Epithelial cell of prostate (primary cell): Measurements from ENCODE around the gene KBTBD12.
A peak's percentile ranks its signal among the peaks of the same experiment; 100 is the strongest.

Source experiments
- DNase-seq: peaks from one replicate; pipeline ENCODE4 v3.0.0-alpha.2; 2011; ENCODE audit warnings: low read depth, low spot score
- H3K27ac ChIP-seq: fragments of 450-650 bp; 2 replicates; pipeline ENCODE4 v1.5.1; 2017; ENCODE audit warnings: mild to moderate bottlenecking

The KBTBD12 gene, protein sequence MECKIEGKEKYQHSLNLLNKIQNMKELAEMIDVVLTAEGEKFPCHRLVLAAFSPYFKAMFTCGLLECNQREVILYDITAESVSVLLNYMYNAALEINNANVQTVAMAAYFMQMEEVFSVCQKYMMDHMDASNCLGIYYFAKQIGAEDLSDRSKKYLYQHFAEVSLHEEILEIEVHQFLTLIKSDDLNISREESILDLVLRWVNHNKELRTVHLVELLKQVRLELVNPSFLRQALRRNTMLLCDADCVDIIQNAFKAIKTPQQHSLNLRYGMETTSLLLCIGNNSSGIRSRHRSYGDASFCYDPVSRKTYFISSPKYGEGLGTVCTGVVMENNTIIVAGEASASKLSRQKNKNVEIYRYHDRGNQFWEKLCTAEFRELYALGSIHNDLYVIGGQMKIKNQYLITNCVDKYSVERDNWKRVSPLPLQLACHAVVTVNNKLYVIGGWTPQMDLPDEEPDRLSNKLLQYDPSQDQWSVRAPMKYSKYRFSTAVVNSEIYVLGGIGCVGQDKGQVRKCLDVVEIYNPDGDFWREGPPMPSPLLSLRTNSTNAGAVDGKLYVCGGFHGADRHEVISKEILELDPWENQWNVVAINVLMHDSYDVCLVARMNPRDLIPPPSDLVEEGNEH

DNA sequence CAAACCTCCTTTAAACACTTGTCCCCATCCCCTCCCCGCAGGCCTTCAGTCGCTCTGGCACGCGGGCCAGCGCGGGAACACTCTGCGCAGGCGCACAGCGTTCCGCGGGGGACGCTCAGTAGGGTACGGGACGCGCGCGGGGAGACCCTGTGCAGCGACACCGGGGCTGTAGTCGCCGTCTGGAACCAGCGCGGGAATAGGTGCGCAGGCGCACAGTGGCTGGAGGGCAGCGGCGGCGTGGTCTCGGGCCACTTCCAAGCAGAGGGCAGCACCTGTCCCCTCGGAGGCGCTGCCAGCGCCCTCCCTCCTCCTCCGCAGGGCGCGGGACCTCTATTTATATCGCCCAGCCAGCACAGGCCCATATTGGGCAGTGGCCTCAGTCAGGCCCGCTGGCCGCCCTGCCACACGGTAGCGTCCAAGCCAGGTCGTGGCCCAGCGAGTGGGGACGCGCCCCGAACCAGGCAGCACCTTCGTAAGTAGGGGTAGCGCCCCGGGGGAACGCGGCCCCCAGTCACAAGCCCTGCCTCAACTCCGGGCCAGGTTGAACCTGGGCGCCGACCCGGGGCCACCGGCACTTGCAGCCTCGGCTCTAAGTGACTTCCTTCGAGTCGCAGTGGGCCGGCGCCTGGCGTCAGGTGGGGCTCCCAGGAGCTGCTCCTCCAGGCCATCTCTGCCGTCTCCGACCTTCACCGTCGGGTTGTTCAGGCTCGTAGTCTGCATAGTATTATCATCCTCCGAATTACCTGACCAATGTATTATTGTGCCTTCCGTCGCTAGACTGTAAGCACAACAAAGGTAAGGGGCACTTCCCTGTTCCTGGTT, at the start of gene KBTBD12:
KBTBD12 (plus strand) TSS at position 118 of the 822 bp plus-strand sequence. CDS start 7,830 bp downstream, outside the sequence.
- DNase-seq = no peak
- no peak within 1 kb of the TSS for H3K27ac ChIP-seq

- no peak overlapping the region for H3K27ac ChIP-seq
- DNase-seq = no peak
These were observed 49.1 kb upstream of the KBTBD12 start for GRCh38 chr3:127865941-127866340.

- DNase-seq = no peak
- no peak overlapping the region for H3K27ac ChIP-seq
These were observed 47.6 kb upstream of the KBTBD12 start for GRCh38 chr3:127867412-127867811.

DNA sequence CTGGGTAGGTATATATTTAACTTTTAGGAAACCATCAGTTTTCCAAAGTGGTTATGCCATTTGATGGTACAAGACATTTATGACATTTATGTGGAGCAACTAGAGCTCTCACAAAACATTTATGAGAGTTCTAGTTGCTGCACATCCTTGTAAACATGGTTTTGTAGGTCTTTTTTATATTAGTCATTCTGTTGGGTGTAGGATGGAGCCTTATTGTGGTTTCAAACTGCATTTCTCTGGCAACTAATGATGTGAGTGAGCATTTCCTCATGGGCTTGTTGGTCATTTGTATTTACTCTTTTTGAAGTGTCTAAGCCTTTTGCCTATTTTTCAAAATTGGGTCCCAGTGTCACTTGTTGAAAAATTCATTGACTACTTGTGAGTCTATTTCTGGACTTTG, 47.0 kb upstream of the KBTBD12 start:
- no peak overlapping the region for H3K27ac ChIP-seq

GRCh38 chr3:127870156-127870555, 44.9 kb upstream of the KBTBD12 start:
- no peak overlapping the region for H3K27ac ChIP-seq
- DNase-seq = no peak

More for the DNA sequence above, 47.0 kb upstream of the KBTBD12 start:
- DNase-seq = peak; percentile 43

GRCh38 chr3:127874097-127874496, 40.9 kb upstream of the KBTBD12 start:
- DNase-seq = peak; percentile 6
- peak overlapping the region; percentile 12 for H3K27ac ChIP-seq

GRCh38 chr3:127881586-127881985, 33.4 kb upstream of the KBTBD12 start:
- no peak overlapping the region for H3K27ac ChIP-seq
- DNase-seq = no peak

DNA sequence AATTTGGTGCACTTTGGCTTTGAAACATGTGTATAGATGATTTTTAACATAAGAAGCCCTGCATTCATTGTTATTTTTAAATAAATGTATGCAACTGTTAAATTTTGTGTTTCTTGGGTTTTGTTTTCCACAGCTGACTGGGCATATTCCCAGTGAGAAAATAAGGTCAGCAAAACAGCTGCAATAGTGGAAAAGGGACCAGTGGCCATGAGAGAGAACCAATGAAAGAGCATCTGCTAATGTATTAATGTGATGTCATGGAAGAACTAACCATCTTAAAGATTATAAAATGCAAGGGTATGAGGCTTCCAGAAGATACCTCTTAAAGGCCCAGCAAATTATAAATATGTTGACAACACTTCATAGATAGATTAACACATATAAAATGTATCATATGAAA, 31.0 kb upstream of the KBTBD12 start:
- no peak overlapping the region for H3K27ac ChIP-seq
- DNase-seq = no peak

- no peak for DNase-seq
- H3K27ac ChIP-seq = peak overlapping the region; percentile 95
These were observed 28.6 kb upstream of the KBTBD12 start for GRCh38 chr3:127886231-127886955.

DNA sequence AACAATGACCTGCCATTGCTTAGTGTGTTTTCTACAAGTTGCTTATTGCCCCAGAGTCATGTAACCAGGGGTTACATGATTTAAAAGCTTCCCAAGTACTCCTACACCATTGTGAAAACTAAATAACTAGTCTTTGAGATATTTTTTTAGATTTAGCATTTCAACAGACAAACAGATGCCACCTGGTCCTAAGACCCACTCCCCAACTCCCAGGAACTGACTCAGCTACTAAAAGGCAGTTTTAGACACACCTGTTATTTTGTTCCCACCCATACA, 28.1 kb upstream of the KBTBD12 start:
- peak overlapping the region; percentile 95 for H3K27ac ChIP-seq
- no peak for DNase-seq

DNA sequence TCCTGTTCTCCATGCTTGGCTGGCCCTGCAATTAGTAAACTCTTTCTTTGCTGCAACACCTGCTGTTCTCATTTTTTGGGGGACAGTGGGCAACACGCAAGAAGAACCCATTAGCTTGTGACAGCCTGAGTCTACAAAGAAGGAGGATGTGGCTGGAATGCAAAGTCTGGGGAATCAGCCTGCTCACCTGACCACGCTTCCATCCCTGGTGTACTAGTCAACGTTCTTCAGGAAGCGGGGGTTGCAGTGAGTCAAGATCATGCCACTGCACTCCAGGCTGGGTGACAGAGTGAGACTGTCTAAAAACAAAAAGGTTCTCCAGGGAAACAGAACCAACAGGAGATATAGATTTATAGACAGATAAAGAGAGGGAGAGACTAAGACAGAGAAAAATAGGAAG, 27.7 kb upstream of the KBTBD12 start:
- H3K27ac ChIP-seq = peak overlapping the region; percentile 95
- peak; percentile 56 for DNase-seq

GRCh38 chr3:127888156-127888555, 26.9 kb upstream of the KBTBD12 start:
- H3K27ac ChIP-seq = peak overlapping the region; percentile 95
- DNase-seq = no peak

GRCh38 chr3:127888564-127889107, 26.4 kb upstream of the KBTBD12 start:
- no peak for DNase-seq

GRCh38 chr3:127889461-127889863, 25.6 kb upstream of the KBTBD12 start:
- peak overlapping the region; percentile 95 for H3K27ac ChIP-seq
- DNase-seq = peak; percentile 26

More at GRCh38 chr3:127888564-127889107, 26.4 kb upstream of the KBTBD12 start:
- peak overlapping the region; percentile 95 for H3K27ac ChIP-seq

DNA sequence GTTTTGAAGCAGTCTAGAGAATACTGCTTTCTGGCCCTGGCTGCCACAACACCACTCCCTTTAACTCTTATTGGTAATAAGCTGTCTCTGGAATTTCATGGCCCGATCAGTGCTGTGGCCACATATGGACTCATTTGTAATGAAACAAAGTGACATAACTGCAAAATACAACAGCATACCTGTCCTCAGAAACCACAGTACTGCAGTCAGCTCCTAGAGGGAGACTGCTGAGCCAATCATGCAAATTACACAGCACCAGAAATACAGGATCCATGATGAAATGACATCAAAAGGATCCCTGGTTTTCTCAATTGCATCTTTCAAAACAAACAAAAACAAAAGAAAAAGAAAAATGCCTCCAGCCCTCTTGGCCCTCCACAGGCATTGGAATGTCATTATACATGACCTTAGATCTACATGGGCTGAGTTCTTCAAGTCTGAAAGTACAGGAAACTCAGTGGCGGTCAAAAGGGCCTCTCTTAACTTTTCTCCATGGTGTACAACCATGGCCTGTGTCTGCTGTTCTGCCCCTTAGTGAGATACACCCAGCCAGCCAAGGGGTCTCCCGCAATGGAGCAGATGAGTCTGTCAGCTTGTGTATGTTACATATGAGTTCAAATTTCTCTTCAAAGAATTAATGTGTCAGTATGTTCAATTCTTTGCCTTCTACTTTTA, 24.9 kb upstream of the KBTBD12 start:
- DNase-seq = peak; percentile 6
- H3K27ac ChIP-seq = peak overlapping the region; percentile 95

- peak; percentile 76 for DNase-seq
- H3K27ac ChIP-seq = peak overlapping the region; percentile 95
These were observed 24.3 kb upstream of the KBTBD12 start for GRCh38 chr3:127890651-127891290.

DNA sequence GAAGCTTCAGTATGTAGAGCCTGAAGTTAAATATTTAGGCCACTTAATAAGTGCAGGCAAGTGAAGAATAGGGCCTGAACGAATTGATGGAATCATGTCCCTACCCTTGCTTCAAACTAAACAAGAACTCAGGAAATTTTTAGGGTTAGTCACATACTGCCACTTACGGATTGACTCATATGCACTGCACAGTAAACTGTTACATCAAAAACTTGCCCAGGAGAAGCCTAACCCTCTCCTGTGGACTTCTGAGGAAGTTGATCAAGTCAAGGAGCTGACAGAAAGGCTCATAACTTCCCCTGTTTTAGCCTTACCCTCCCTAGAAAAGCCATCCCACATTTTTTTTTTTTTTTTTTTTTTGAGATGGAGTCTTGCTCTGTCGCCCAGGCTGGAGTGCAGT, 20.6 kb upstream of the KBTBD12 start:
- no peak for DNase-seq

GRCh38 chr3:127899200-127899599, 15.8 kb upstream of the KBTBD12 start:
- H3K27ac ChIP-seq = no peak overlapping the region
- no peak for DNase-seq

More for the DNA sequence above, 20.6 kb upstream of the KBTBD12 start:
- H3K27ac ChIP-seq = no peak overlapping the region

GRCh38 chr3:127899766-127900165, 15.3 kb upstream of the KBTBD12 start:
- DNase-seq = no peak
- H3K27ac ChIP-seq = no peak overlapping the region
